ENCODE results near the gene ZNF668. TPM values are rescaled to one million over a fixed set of nuclear protein-coding genes. Genes with fewer than 3 reads are reported as not detected.
A peak's percentile ranks its signal among the peaks of the same experiment; 100 is the strongest.

Gene ZNF668
- total and polyA plus RNA-seq, 3 donors from 2014 or later, result 10.1 to 20.2 (median 17.2) TPM

- Histone ChIP-seq H3K9me3 (no peaks in the 10 kb centered on the region), H3K4me3 (no peak overlapping the region), H3K36me3 (ENCODE audit: low read depth, missing control alignments) (no peaks in the 10 kb centered on the region), H3K4me1 (peaks cover 31% of the 10 kb centered on the region), H3K27ac (no peak overlapping the region), H3K27me3 (no peaks in the 10 kb centered on the region)
- 86% methylated on average over 14 to 26 of the region's 26 CpGs for WGBS, 2 donors
- no peak for DNase-seq
- TF ChIP-seq CTCF (IDR thresholded peaks at IDR 0.05) (no peak), POLR2A (IDR thresholded peaks at IDR 0.05) (no peak)
- intact Hi-C loops (cut with DNase I; ENCODE audit: low total_unique reads), result no loop called here
Observed at GRCh38 chr16:31110106-31111034, 36.3 kb upstream of the ZNF668 start.

- no peaks in the 10 kb centered on the region for H3K9me3 ChIP-seq
- H3K36me3 ChIP-seq (ENCODE audit: low read depth, missing control alignments), result no peaks in the 10 kb centered on the region
- WGBS, 2 donors, result 66 to 74% methylated on average over 6 to 12 of the region's 12 CpGs
- no peak for TF ChIP-seq POLR2A (IDR thresholded peaks at IDR 0.05)
- no peak for TF ChIP-seq CTCF (IDR thresholded peaks at IDR 0.05)
- no peak overlapping the region for H3K4me3 ChIP-seq
- no peak overlapping the region for H3K27ac ChIP-seq
- no peaks in the 10 kb centered on the region for H3K27me3 ChIP-seq
- intact Hi-C loops (cut with DNase I; ENCODE audit: low total_unique reads), result no loop called here
- DNase-seq, result no peak
- H3K4me1 ChIP-seq, result peaks cover 31% of the 10 kb centered on the region
Observed at GRCh38 chr16:31109622-31110021, 35.6 kb upstream of the ZNF668 start.

- Histone ChIP-seq H3K4me3 (peak overlapping the region; percentile 80 to 85), H3K27ac (peak overlapping the region; percentile 88 to 93), H3K9me3 (no peaks in the 10 kb centered on the region), H3K36me3 (ENCODE audit: low read depth, missing control alignments) (no peaks in the 10 kb centered on the region), H3K4me1 (peaks cover 31% of the 10 kb centered on the region), H3K27me3 (no peaks in the 10 kb centered on the region)
- no peak for TF ChIP-seq POLR2A (IDR thresholded peaks at IDR 0.05)
- TF ChIP-seq CTCF (IDR thresholded peaks at IDR 0.05), result no peak
- 30 to 50% methylated on average over 25 to 50 of the region's 57 CpGs for WGBS, 2 donors
- intact Hi-C loops (cut with DNase I; ENCODE audit: low total_unique reads), result no loop called here
- DNase-seq, result no peak
Observed at GRCh38 chr16:31108794-31109558, 34.9 kb upstream of the ZNF668 start.

- no peak for TF ChIP-seq CTCF (IDR thresholded peaks at IDR 0.05)
- no peak for TF ChIP-seq POLR2A (IDR thresholded peaks at IDR 0.05)
- intact Hi-C loops (cut with DNase I; ENCODE audit: low total_unique reads), result no loop called here
- 4 to 13% methylated on average over 11 to 53 of the region's 68 CpGs for WGBS, 2 donors
- H3K4me3 ChIP-seq, result peak within 1 kb of the TSS; percentile 80 to 85
- no peaks in the 10 kb centered on the region for H3K27me3 ChIP-seq
- peak; percentile 82 for DNase-seq
- peak within 1 kb of the TSS; percentile 88 to 93 for H3K27ac ChIP-seq
- H3K36me3 ChIP-seq (ENCODE audit: low read depth, missing control alignments), result no peaks in the 10 kb centered on the region
- peaks cover 23% of the 10 kb centered on the region for H3K4me1 ChIP-seq
- H3K9me3 ChIP-seq, result no peaks in the 10 kb centered on the region
Observed at GRCh38 chr16:31108035-31108793, 34.2 kb upstream of the ZNF668 start, which contains the start of gene BCKDK. BCKDK (plus strand) TSS chr16:31108386; CDS start chr16:31109224, 838 bp downstream.

Measured in testis (tissue), 3 donors.